Measurements from ENCODE around the gene MSH5.
A peak's percentile ranks its signal among the peaks of the same experiment; 100 is the strongest.

The MSH5 gene

DNA sequence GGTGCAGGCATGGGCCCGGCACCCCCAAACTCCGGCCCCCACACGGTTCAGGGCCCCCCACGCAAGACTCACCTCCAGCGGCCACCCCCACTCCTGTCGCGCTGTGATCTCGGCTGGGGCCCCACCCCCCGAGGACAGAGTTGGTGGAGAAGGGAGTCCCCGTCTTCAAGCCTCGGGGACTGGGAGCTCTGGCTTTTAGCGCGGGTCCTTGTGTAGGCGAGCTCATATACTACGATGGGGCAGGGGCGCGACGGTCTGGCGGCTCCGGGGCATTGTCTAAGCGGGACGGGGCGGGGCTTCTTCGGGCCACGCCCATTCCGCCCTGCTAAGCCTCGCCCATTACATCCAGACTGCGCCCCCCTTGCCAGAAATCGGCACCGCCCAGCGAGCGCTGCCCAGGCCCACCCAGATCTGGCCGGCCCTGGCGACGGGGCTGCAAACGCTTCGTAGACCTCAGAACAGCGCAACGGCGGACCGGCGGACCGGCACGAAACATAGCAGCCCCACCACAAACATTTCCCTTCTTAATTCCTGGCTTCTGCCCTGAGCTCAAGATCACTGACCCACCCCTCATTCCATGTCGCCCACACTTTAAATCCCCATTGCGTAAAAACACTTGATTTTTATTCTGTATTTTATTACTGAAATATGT lies 9.7 kb upstream of the MSH5 start:
- DNase-seq = peak in 1 of 2 experiments; percentile 49

DNA sequence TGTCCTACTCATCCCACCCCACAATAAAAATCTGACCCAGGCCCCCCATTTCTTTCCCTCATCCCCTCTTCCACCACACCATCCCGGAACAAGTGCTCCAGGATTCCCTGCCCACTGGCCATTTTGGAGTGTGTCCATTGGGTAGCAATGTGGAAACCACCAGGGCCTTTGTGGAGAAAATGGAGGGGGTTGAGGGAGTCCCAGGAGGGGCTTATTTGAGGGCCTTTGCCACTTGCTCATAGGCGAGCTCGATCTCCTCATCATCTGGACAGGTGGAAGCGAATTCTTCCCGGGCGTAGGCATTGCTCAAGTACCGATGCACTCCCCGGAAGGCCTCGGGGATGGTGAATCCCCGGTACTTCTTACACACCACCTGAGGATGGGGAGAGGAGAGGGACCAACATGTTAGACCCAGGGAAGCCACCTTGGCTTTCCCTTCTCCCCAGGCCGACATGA lies 9.1 kb upstream of the MSH5 start:
- DNase-seq = no peak

DNA sequence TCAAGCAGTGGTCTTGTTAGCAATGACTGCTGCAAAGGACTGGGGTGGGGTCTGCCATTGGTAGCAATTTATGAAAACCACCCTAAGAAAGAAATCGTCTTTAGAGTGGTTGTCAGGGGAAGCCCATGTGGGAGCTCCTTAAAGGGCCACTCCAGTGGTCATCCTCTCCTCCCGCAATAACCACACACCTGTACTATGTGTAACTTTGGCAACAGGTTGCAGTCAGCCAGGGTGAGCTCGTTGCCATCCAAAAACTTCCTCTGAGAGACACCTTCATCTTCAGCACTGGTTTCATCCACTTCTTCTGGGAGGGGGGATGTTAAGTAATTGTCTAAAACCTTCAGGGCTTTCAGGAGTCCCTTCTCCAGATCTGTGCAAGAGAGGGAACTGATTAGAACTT lies 7.8 kb upstream of the MSH5 start:
- no peak for DNase-seq

DNA sequence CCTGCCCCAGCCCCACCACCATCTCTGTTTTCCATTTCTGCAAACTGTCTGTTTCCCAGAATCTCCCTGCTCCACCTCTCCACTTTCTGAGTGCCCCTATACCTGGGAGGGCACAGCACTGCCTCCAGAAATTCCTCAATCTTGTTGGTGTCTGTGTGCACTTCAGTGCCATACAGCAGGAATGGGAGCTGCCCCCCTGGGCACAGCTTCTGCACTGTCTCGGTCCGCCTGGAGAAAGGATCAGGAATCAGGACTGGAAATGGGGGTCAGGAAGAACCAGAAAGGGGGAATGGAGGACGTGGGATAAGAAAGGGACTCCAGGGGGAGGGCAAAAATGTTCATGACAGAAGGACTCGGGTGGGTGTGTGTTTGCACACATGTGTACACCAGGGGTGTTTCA lies 6.1 kb upstream of the MSH5 start:
- DNase-seq = no peak

DNA sequence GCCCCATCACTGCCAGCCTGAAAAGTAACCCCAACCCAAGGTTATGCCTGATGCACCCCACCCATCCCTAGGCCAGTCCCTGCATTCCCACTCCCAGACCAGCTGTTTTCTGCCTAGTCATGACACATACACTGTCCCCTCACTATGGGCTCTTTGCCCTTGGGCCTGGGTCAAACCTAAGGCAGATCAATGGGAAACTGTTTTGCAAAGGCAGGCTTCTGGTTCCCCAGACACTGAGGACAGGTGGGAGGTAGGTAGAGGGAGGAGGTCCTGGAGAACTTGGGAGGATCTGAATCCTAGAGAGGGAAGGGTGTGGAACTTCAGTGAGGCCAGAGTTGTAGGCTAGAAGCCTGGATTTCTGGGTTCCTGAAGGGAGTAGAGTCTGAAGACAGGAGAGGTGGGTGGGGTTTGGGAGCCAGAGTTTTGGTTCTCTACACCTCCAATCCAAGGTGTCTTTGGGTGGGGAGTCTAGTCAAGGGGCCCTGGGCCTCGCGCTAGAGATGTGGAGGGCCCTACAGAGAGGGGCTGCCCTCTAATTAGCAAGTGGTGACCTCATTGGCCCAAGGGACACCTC lies 5.5 kb upstream of the MSH5 start:
- DNase-seq = no peak

DNA sequence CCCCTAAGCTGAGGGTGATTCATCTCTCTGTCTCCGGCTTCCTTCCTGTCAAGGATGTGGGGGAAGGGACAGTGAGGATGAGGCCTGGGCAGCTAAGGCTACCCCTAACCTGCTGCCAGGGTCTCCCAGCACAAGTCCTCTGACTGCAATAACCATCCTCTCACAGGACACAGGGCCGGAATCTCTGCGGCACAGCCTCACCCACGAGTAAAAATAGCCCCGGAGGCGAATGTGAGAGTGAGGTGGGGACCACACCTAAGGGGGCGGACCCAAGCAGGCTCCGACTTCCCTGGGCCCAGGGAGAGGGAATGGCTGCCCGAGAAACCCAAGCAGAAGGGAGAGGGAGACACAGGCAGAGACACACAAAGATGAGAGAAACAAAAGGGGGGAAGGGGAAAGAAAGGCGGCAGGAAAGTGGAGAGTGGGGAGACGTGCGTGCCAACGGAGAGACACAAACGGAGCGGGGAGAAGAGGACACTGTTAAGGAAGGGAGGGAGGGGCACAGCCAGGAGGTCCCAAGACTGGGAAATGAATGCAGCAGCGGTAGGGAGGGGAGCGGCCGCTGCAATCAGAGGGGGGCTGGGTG lies 4.9 kb upstream of the MSH5 start:
- no peak for DNase-seq

DNA sequence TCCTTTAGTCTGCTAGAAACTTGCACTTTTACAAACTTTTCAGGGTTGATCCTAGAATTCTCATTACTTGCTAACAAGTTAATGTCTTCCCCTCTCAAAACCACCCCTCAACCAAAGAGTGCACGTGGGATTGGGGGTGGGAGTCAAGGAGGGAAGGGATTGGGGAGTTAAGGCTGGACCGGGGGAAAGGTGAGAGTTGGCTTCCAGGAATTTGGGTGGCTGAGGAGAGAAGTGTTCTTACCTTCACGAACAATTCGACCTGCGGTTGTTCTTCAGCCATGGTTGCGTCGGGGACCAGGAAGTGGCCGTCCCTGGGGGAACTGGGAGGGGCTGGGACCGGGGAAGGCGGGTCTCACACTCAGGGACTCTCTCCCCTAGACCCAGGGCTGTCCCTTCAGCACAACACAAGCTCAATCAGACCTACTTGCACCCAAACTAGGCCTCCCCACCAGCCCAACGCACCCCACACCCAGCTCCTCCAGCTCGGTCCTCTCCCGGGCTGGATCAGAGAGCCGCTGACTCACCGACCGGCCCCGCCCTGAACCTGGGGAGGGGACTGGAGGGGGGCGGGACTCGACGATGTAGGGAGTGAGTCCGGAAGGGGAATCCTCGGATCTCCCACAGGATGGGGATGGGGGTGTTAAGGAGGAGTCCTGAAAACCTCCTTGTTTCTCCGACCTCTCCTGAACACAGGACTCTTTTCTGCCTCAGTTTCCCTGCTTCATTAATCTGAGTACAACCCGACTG lies 3.6 kb upstream of the MSH5 start, which contains the start of gene CLIC1:
Gene CLIC1, minus strand, starts transcription at position 510 of the 747 bp plus-strand sequence. Its CDS starts 230 bp downstream, at position 280.
- no peak for DNase-seq

DNA sequence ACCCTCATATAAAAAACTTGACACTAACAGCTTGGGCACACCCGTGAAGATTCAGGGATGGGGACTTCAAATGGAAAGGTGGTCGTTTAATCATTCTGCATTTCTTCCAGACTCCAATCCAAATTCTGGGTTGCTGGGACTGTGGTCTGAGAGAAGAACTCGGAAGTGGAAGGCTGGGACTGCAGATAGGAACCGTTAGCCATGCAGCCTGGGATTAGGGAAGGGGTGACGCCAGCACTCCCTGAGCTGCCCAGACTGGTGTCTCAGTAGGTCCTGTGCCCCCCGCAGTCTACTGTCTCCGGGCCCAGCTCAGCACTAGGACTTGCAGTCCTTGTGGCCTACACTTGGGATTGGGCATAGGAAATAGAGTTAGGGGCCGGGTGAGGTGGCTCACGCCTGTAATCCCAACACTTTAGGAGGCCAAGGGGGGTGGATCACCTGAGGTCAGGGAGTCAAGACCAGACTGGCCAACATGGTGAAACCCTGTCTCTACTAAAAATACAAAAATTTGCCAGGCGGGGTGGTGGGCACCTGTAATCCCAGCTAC lies 3.0 kb upstream of the MSH5 start:
- DNase-seq = no peak

DNA sequence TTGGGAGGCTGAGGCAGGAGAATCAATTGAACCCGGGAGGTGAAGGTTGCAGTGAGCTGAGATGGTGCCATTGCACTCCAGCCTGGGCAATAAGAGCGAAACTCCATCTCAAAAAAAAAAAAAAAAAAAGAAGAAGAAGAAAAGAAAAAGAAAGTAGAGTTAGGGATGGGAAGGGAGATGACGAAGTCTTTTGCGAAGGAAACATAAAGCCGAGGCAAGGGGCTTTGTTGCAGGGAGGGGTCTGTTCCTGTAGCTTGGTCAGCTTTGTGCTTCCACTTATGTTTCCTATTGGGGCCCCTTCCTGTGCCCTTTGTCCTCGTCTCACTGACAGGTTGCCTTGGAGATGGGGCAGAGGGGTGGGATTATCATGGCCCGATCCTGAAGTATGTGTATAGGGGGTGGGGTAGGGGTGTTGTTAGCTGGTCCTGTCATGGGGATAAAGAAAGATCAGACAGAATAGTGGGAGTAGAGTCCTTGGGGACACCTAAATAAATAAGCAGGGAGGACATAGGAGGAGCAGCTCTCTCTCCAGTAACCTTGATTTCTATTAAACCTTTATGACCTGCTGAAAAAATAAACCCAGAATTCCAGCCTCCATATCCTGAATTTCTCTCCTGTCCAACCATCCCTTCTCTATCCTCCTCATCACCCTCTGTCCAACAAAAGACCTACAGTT lies 2.4 kb upstream of the MSH5 start:
- no peak for DNase-seq

DNA sequence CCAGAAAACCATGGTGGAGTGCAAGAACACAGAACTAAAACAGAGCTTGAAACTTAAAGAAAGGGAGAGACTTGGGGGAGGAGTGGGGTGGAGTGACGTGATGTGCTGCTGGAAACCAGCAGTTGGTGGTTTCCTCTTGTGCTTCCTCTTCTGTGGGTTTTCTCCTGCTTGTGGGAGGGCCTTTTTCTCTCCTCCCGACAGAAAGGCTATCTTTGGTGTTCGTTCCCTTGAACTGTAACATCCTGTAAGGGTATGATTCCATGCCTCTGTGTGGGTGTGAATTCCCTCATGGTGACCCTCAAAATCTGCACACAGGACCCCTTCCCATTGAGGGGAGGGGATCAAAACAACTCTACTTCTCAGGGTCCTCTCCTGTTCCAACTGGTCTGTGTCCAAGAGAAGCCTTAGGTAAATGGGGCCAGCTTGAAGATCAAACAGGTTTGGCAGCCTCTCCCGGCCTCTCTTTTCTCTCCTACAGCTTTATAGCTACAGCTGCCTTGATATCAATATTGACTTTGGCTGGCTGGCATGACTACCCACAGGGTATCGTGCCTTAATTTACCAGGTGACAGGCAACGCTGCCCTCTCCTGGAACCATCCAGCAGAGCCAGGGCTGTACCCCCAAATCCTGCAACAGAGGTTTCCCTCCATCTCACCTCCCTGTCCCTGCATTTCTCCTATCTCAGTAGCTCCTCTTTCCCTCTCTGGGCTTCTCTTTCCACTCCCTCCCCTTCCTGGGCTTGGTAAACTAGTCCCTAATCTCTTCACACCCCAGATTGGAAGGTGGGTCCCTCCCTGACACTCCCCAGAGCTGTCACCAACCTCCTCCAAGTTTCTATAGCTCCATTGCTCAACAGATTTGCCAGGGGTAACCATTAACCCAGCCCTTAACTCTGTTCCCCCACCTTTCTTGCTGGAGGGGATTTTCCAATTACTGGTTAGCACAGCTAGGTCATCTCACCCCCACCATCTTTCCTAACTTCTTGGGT lies 1.5 kb upstream of the MSH5 start:
- no peak for DNase-seq

DNA sequence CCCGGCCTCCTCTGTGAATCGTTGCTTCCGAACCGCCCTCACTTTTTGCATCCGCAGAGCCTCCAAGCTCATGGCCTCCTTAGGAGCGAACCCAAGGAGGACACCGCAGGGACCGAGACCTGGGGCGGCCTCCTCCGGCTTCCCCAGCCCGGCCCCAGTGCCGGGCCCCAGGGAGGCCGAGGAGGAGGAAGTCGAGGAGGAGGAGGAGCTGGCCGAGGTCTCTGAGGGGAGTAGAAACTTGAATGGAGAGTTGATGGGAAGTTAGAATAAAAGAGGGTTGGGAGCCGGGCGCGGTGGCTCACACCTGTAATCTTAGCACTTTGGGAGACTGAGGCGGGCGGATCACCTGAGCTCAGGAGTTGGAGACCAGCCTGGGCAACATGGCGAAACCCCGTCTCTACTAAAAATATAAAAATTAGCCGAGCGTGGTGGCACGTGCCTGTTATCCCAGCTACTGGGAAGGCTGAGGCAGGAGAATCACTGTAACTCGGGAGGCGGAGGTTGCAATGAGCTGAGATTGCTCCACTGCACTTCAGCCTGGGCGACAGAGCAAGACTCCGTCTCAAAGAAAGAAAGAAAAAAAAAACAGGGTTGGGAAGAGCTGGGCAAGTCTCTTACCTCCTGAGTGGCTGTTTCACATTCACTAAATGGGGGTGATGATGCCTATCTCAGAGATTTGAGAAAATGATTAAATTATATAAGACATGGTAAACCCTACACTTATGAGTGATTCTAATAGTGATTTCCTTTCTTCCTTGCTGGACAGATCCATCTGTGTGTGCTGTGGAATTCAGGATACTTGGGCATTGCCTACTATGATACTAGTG lies 805 bp downstream of the MSH5 start:
- DNase-seq = no peak

DNA sequence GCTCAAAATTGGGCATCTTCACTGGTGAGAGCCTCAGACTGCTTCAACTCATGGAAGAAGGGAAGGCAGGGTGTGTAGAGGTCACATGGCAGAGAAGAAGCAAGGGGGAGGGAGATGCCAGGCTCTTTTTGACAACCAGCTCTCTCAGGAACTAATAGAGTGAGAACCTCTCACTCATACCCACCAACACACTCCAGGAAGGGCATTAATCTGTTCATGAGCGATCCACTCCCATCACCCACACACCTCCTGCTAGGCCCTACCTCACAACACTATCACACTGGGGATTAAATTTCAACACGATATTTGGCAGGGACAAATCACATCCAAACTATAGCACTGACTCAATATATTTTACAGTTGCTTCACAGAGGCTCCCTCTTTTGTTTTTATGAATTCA lies 2.0 kb downstream of the MSH5 start:
- no peak for DNase-seq

DNA sequence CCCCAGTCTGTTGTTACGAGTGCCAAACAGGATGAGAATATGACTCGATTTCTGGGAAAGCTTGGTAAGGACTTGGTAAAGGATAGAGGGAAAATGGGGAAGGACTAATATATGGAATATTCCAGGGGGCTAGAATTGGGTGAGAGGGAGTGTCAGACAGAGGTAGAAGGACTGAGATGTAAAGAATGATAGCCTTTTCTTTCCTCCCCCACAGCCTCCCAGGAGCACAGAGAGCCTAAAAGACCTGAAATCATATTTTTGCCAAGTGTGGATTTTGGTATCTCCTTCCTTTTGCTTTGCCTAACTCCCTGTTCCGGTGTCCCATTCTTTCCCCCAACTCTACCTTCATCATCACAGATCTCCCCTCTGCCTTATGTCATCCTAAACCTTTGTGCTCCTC lies 3.1 kb downstream of the MSH5 start:
- DNase-seq = no peak

DNA sequence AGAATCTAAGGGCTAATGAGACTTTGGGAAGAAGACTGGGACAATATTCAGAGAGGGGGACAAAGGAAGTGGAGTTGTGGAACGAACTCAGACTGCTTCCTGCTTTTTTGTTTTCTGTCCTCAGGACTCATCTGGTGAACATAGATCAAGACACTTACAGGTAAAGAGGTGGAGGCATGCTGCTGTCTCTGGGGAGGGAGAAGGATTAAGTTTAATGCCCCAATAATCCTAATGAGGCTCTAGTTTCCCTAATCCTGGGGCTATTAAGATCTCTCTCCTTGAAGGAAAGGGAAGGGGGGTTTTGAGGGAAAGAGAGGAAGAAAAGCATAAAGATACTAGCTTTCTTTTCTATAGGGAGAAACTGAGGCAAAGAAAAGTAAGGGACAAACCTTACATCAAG lies 4.6 kb downstream of the MSH5 start:
- peak in 1 of 2 experiments; percentile 57 for DNase-seq

DNA sequence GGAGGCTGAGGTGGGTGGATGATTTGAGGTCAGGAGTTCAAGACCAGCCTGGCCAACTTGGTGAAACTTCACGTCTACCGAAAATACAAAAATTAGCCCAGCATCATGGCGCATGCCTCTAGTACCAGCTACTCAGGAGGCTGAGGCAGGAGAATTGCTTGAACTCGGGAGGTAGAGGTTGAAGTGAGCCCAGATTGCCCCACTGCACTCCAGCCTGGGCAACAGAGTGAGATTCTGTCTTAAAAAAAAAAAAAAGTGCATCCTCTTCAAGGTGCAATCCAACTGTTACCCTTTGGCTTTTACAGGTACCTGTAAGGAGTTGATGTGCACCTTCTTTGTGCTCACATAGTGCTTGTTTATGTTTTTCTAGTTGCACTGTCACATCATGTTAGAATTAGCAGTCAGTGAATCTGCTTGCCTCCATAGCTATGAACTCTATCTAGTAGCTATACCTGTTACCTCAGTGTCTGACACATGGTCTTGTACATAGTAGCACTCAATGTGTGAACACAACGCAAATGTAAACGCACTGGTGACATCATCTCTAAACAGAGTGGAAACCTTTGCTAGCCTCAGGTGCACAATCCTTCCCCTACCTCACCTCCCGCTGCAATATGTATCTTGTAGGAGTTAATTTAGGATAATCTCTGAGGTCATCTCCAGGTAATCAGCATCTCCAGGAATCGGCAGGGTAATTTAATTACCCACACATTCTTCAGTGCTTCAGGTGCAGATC lies 9.7 kb downstream of the MSH5 start:
- DNase-seq = no peak

DNA sequence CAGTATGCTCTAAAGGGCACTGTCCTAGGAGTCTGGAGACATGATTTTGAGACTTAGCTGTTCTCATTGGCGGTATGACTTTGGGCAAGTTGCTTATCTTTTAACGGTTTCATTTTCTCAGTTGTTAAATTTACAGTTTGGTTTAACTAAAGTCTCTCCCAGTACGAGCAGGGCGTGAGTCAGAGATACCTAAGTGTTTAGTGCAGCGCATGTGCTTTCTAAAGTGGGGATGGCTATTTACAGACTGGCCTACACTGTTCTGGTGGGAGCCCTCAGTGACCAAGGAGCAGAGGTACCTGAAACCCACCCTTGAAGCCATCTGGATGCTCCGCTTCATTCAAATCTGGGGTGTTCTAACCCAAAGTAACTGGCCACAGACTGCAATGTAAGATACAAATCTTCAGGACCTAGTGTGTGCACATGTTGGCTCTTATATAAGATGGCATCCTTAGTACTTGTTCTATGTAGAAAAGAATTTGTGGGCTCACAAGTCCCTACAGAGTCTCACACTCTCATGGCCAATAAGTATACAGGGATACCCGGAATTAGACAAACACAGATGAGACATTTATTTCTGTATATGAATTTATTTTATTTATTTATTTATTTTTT lies 10.7 kb downstream of the MSH5 start:
- no peak for DNase-seq

DNA sequence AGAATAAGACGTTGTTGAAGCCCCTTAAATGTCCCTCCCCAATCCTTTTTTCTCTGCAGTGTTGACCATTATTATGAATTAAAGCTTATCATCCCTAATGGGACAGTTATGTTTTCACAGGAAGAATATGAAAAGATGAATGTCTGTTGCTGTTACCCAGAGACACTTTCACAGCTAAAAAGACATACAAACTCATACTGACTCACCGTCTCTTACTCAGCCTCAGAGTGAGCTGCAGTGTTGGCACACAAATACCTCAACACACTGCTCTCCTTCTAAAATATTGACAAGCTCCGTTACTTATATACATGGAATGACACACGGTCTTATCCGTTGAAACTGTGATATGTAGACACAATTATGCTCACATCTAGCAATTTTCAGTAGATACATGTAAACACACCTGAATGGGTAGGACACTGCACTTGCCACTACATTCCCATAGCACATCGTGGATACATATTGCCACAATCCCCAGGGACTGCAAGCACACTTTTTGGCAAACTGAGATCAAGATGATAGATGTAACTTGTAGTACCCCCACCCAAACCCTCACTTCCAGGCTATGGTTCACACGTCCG lies 13.0 kb downstream of the MSH5 start:
- no peak for DNase-seq

DNA sequence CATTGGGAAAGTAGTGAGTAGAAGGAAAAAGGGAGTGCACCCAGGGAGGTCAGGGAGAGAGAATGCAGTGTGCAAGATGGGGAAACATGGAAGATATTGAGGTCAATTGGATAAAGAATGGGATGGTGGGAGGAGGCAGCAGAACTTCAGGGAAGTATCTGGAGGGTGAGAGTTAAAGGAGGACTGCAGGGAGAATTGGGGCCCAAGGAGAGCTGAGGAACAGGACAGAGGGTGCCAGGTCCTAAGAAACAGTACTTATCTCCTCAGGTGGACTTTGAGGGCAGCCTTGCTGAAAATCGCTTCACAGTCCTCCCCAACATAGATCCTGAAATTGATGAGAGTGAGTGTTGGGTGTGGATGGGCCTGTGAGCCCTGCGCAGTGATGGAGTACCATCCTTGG lies 18.5 kb downstream of the MSH5 start:
- no peak for DNase-seq

DNA sequence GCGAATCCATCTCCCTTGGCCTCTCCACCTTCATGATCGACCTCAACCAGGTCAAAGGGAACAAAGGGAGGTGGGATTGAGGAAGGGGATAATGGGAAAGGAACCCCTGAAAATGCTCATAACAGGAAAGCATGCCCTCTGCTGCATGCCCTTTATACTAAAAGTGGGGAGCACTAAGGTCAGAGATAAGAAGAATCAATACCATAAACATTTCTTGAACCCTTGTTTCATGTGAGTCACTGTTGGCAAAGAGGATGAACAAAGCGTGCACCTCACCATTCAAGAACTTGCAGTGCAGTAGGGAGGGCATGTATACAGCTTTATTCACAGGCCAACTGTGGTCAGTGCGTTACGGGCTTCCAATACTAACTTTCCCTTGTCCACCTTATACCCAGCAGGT lies 21.0 kb downstream of the MSH5 start:
- DNase-seq = no peak

All from NCI-H524 (cell line).